MM.1S (cell line): Measurements from ENCODE around the gene CACNA1H.

Experiments
- DNase-seq: peaks from one replicate; pipeline ENCODE4 v3.0.0-alpha.2; 2015
- H2AFZ ChIP-seq: fragments of 300-600 bp; sonication (generic); 2 replicates; pipeline ENCODE4 v1.6.0; 2016; ENCODE audit warnings: antibody characterized with exemption, low read length
- H3F3A ChIP-seq: fragments of 300-600 bp; sonication (generic); 2 replicates; pipeline ENCODE4 v1.6.1; 2016; ENCODE audit warnings: mild to moderate bottlenecking, antibody characterized with exemption, low read length, moderate library complexity, mixed read lengths; ENCODE audit not compliant: insufficient read depth
- H3K27ac ChIP-seq: fragments of 300-600 bp; sonication (generic); 2 replicates; pipeline ENCODE4 v1.5.1; 2016; ENCODE audit warnings: mild to moderate bottlenecking, low read length
- H3K27me3 ChIP-seq: fragments of 300-600 bp; sonication (generic); replicated peaks from 2 replicates; pipeline ENCODE4 v1.6.0; 2016; ENCODE audit warnings: low read length; ENCODE audit not compliant: insufficient read depth
- H3K36me3 ChIP-seq: fragments of 300-600 bp; sonication (generic); replicated peaks from 2 replicates; pipeline ENCODE4 v1.6.1; 2016; ENCODE audit warnings: mild to moderate bottlenecking, low read length, mixed read lengths; ENCODE audit not compliant: insufficient read depth
- H3K4me1 ChIP-seq: fragments of 300-600 bp; sonication (generic); 2 replicates; pipeline ENCODE4 v1.6.1; 2016; ENCODE audit warnings: low read length, mixed read lengths
- H3K4me2 ChIP-seq: fragments of 300-600 bp; sonication (generic); 2 replicates; pipeline ENCODE4 v1.6.0; 2016; ENCODE audit warnings: low read depth, low read length
- H3K4me3 ChIP-seq: fragments of 300-600 bp; sonication (generic); 2 replicates; pipeline ENCODE4 v1.5.1; 2016; ENCODE audit warnings: low read length, mixed read lengths
- H3K79me2 ChIP-seq: fragments of 300-600 bp; sonication (generic); 2 replicates; pipeline ENCODE4 v1.6.1; 2016; ENCODE audit warnings: mixed run types, low read length, mixed read lengths
- H3K9ac ChIP-seq: fragments of 300-600 bp; sonication (generic); 2 replicates; pipeline ENCODE4 v1.6.1; 2016; ENCODE audit warnings: low read length, mixed read lengths
- H3K9me2 ChIP-seq: fragments of 300-600 bp; sonication (generic); replicated peaks from 2 replicates; pipeline ENCODE4 v1.6.1; 2016; ENCODE audit warnings: mild to moderate bottlenecking, low read length, mixed read lengths; ENCODE audit not compliant: insufficient read depth
- H3K9me3 ChIP-seq: fragments of 300-600 bp; sonication (generic); replicated peaks from 2 replicates; pipeline ENCODE4 v1.6.1; 2016; ENCODE audit warnings: mild to moderate bottlenecking, low read length, mixed read lengths; ENCODE audit not compliant: insufficient read depth
- H4K20me1 ChIP-seq: fragments of 300-600 bp; sonication (generic); 2 replicates; pipeline ENCODE4 v1.6.1; 2016; ENCODE audit warnings: mild to moderate bottlenecking, low read length, moderate library complexity, mixed read lengths; ENCODE audit not compliant: insufficient read depth
- EZH2 ChIP-seq: fragments of 300-600 bp; sonication (generic); optimal IDR thresholded peaks from 2 replicates; pipeline ENCODE3; 2017; ENCODE audit warnings: low read depth, mild to moderate bottlenecking, antibody characterized with exemption, low read length, mixed read lengths
- EZH2phosphoT487 ChIP-seq: fragments of 300-600 bp; sonication (generic); IDR thresholded peaks from 2 replicates; pipeline ENCODE4 v1.6.1; 2018; ENCODE audit warnings: antibody characterized with exemption, low read length
- TF ChIP-seq, protein P1 (sequence below): fragments of 300-600 bp; sonication (generic); IDR thresholded peaks from 2 replicates; pipeline ENCODE4 v1.5.1; 2016; ENCODE audit warnings: antibody characterized with exemption, low read length, mixed read lengths

Gene CACNA1H

DNA sequence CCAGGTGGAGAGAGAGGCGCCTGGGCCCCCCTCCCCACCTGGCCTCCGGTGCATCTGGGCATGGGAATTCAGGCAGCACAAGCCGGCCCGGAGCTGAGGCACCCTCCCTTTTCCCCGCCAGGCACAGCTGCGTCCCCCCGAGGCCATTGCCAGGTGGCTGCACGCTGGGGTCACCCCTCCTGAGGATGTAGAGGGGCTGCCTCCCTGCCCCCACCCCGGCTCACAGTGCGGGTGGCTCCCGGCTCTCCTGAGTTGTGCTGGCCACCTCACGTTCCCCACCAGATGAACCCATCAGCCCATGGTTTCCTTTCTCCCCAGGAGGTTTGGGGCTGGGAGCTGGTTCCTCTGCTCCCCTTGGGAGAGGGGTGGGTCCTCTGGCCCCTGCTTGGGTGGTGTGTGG, 12.6 kb downstream of the CACNA1H start:
- H3K27me3 ChIP-seq: peaks cover 98% of the 10 kb centered on the region
- no peaks in the 10 kb centered on the region for H3K36me3 ChIP-seq
- H3K27ac ChIP-seq: no peak overlapping the region
- H3K4me1 ChIP-seq: no peaks in the 10 kb centered on the region
- no peak overlapping the region for H3K4me3 ChIP-seq
- no peak overlapping the region for H2AFZ ChIP-seq
- no peaks in the 10 kb centered on the region for H3K9me2 ChIP-seq
- no peaks in the 10 kb centered on the region for H3K9me3 ChIP-seq
- H3F3A ChIP-seq: no peaks in the 10 kb centered on the region
- no peaks in the 10 kb centered on the region for H3K79me2 ChIP-seq
- H4K20me1 ChIP-seq: no peaks in the 10 kb centered on the region
- H3K9ac ChIP-seq: no peak overlapping the region
- no peak overlapping the region for H3K4me2 ChIP-seq
- TF ChIP-seq, protein P1, sequence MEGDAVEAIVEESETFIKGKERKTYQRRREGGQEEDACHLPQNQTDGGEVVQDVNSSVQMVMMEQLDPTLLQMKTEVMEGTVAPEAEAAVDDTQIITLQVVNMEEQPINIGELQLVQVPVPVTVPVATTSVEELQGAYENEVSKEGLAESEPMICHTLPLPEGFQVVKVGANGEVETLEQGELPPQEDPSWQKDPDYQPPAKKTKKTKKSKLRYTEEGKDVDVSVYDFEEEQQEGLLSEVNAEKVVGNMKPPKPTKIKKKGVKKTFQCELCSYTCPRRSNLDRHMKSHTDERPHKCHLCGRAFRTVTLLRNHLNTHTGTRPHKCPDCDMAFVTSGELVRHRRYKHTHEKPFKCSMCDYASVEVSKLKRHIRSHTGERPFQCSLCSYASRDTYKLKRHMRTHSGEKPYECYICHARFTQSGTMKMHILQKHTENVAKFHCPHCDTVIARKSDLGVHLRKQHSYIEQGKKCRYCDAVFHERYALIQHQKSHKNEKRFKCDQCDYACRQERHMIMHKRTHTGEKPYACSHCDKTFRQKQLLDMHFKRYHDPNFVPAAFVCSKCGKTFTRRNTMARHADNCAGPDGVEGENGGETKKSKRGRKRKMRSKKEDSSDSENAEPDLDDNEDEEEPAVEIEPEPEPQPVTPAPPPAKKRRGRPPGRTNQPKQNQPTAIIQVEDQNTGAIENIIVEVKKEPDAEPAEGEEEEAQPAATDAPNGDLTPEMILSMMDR: no peak
- TF ChIP-seq EZH2phosphoT487 (no peak), EZH2 (no peak)
- DNase-seq: no peak

DNA sequence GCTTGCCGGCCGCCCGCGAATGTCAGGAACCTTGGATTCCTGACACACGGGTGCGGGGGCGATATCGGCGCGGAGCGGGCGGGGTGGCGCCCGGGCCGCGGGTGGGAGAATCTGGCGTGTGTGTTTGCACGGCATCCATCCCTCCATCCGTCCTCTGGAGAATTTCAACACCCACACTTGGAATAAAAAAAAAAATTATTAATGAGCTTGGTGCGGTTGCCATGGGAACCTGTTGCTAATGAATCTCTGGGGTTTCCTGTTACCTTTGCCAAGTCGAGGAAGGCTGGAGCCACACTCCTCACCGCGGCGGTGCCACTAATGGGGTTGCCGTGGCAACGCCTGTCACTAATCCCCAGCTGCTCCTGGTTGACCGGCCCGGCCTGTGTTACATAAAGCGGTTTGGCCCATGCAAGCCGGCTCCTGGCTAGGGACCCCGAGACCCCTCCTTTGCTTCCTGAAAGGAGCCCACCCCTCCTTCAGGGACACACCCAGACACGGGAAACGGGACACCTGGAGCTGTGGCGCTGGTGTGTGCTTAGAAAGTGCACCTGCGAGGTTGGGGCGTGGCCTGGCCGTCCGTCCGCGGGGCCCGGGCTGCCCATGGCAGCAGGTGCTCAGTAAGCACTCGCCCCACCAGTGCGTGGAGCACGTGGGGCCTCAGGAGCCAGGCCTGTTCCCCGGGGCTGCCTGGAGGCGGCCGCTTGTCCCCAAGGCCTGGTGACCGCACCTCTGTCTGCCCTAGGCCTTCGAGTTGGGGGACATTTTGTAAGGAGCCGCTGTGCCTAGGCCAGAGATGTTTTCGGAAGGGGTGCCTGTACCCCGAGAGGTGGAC, 14.6 kb downstream of the CACNA1H start:
- Histone ChIP-seq H3K27me3 (peaks cover 98% of the 10 kb centered on the region), H3K9ac (no peak overlapping the region), H3K4me2 (no peak overlapping the region), H3K4me3 (no peak overlapping the region), H3K9me2 (no peaks in the 10 kb centered on the region), H3K27ac (no peak overlapping the region), H4K20me1 (no peaks in the 10 kb centered on the region), H3K79me2 (no peaks in the 10 kb centered on the region), H3K9me3 (no peaks in the 10 kb centered on the region), H2AFZ (no peak overlapping the region), H3K4me1 (no peaks in the 10 kb centered on the region), H3K36me3 (no peaks in the 10 kb centered on the region), H3F3A (no peaks in the 10 kb centered on the region)
- DNase-seq: no peak
- no peak for TF ChIP-seq EZH2
- TF ChIP-seq, protein P1: no peak
- no peak for TF ChIP-seq EZH2phosphoT487

DNA sequence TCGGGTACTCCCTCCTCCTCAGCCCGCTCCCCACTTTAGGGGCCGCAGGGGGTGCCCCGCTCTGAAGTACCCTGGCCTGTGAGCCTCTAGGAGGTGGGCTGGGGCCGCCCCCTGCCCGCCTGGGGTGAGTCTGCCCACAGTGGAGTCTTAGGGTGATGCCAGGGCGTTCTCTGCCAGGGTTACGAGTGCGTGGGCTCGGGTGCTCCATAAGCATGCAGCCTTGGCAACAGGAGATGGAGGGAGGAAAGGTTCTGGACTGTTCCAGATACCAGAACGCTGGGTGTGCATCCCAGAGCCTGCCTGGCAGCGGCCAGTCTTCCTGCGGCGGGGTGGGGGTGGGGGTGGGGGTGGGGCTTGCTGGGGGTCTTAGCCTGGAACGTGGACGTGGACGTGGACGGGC, 15.9 kb downstream of the CACNA1H start:
- Histone ChIP-seq H4K20me1 (no peaks in the 10 kb centered on the region), H3K9me3 (no peaks in the 10 kb centered on the region), H3K4me3 (no peak overlapping the region), H3K27ac (no peak overlapping the region), H3K9me2 (no peaks in the 10 kb centered on the region), H3K79me2 (no peaks in the 10 kb centered on the region), H3K4me2 (no peak overlapping the region), H3K4me1 (no peaks in the 10 kb centered on the region), H3K27me3 (peaks cover 95% of the 10 kb centered on the region), H2AFZ (no peak overlapping the region), H3K36me3 (no peaks in the 10 kb centered on the region), H3F3A (no peaks in the 10 kb centered on the region), H3K9ac (no peak overlapping the region)
- TF ChIP-seq EZH2phosphoT487 (no peak), EZH2 (no peak)
- TF ChIP-seq, protein P1: no peak
- no peak for DNase-seq
